HepG2 (cell line): ENCODE measurements around the gene HTRA1.

Experiments used
- ATF6 ChIP-seq: sonication (generic); formaldehyde crosslinking; conservative IDR thresholded peaks from 2 replicates; pipeline ENCODE4 v1.4.0; 2020; ENCODE audit warnings: missing genetic modification reagents
- CTCF ChIP-seq: sonication (generic); formaldehyde crosslinking; IDR thresholded peaks from 2 replicates; pipeline ENCODE4 v1.5.0; 2020; ENCODE audit warnings: mild to moderate bottlenecking, missing genetic modification reagents, moderate library complexity
- GATAD2A ChIP-seq: IDR thresholded peaks from 2 replicates; pipeline ENCODE4 v1.6.1; 2016
- JUNB ChIP-seq: sonication (generic); formaldehyde crosslinking; IDR thresholded peaks from 2 replicates; pipeline ENCODE4 v1.8.0; 2022; ENCODE audit warnings: missing genetic modification reagents, mild to moderate bottlenecking, borderline replicate concordance
- RORA ChIP-seq: sonication (generic); formaldehyde crosslinking; IDR thresholded peaks from 2 replicates; pipeline ENCODE4 v1.5.0; 2020; ENCODE audit warnings: mild to moderate bottlenecking, missing genetic modification reagents, moderate library complexity
- TEF ChIP-seq: sonication (generic); formaldehyde crosslinking; IDR thresholded peaks from 2 replicates; pipeline ENCODE4 v1.5.0; 2020; ENCODE audit warnings: missing genetic modification reagents
- ZNF274 ChIP-seq: sonication (generic); formaldehyde crosslinking; IDR thresholded peaks from 2 replicates; pipeline ENCODE4 v1.5.1; 2020; ENCODE audit warnings: mild to moderate bottlenecking, missing genetic modification reagents
- ZNF543 ChIP-seq: sonication (generic); formaldehyde crosslinking; IDR thresholded peaks from 2 replicates; pipeline ENCODE4 v1.4.0; 2020; ENCODE audit warnings: mild to moderate bottlenecking, missing genetic modification reagents
- ZNF639 ChIP-seq: conservative IDR thresholded peaks from 2 replicates; pipeline ENCODE4 v1.6.1; 2018; ENCODE audit warnings: missing genetic modification reagents

- TF ChIP-seq ATF6 (no peak), ZNF543 (CRISPR knock-in tag) (no peak), GATAD2A (CRISPR knock-in tag) (peak; percentile 22; the same call in 1 of the 2 replicates), JUNB (CRISPR knock-in tag) (no peak), RORA (CRISPR knock-in tag) (no peak), TEF (CRISPR knock-in tag) (no peak), ZNF639 (no peak), ZNF274 (no peak), CTCF (CRISPR knock-in tag) (no peak)
Measured at GRCh38 chr10:122532601-122533296, 71.4 kb downstream of the HTRA1 start.
